Suprapubic skin (tissue), 4 donors: Measurements from ENCODE around the gene SCAF1. TPM values are rescaled to one million over a fixed set of nuclear protein-coding genes. Genes with fewer than 3 reads are reported as not detected.

Experiments
- DNase-seq, 2 donors: peaks; one replicate each; pipeline ENCODE4 v3.0.0-alpha.2; 2019; ENCODE audit warnings: low spot score in 2 of 2
- H3K27ac ChIP-seq: fragments of 200-600 bp; sonication (generic); one replicate; pipeline ENCODE4 v1.5.1; 2019
- H3K27me3 ChIP-seq: fragments of 200-600 bp; sonication (generic); one replicate; pipeline ENCODE4 v1.5.1; 2019
- H3K36me3 ChIP-seq: fragments of 200-600 bp; sonication (generic); one replicate; pipeline ENCODE4 v1.5.1; 2019
- H3K4me1 ChIP-seq: fragments of 200-600 bp; sonication (generic); one replicate; pipeline ENCODE4 v1.5.1; 2019
- H3K4me3 ChIP-seq: fragments of 200-600 bp; sonication (generic); one replicate; pipeline ENCODE4 v1.5.1; 2019; ENCODE audit warnings: mild to moderate bottlenecking
- H3K9me3 ChIP-seq: fragments of 200-600 bp; sonication (generic); one replicate; pipeline ENCODE4 v1.5.1; 2019
- EP300 ChIP-seq: sonication (generic); formaldehyde crosslinking; IDR thresholded peaks from one replicate; pipeline ENCODE4 v1.6.1; 2017; ENCODE audit warnings: antibody characterized with exemption
- POLR2A ChIP-seq, 2 donors: fragments of 450-650 bp; IDR thresholded peaks; one replicate each; pipeline ENCODE4 v1.6.1; 2017; ENCODE audit warnings: antibody characterized with exemption in 2 of 2, mild to moderate bottlenecking in 2 of 2, moderate library complexity in 2 of 2
- POLR2AphosphoS5 ChIP-seq, 3 donors: sonication (generic); formaldehyde crosslinking; IDR thresholded peaks; one replicate each; pipeline ENCODE4 v1.6.1; 2017; ENCODE audit warnings: antibody characterized with exemption in 3 of 3
- WGBS: methylation state at CpG from one replicate; pipeline ENCODE4 v1.1.5; 2018; 5-methylcytosine and 5-hydroxymethylcytosine counted together
- total RNA-seq, 4 donors: library from RNA; depleted of rRNA; stranded (reverse); fragments of >200 nt; gene quantifications; one replicate each; pipeline ENCODE4 v1.1.0, GENCODE V29; 2016
- TF ChIP-seq, protein P1 (sequence below), 2 donors: fragments of 200-600 bp in 1 of 2; fragments of 450-650 bp in 1 of 2; sonication (generic) in 1 of 2; IDR thresholded peaks; one replicate each; pipeline ENCODE4 v1.5.1; 2016 to 2019; ENCODE audit warnings: antibody characterized with exemption in 2 of 2, mild to moderate bottlenecking in 1 of 2, moderate library complexity in 1 of 2

Gene SCAF1
- total RNA-seq, 4 donors from 2014 or later = 22.1 to 36.9 (median 28.5) TPM

DNA sequence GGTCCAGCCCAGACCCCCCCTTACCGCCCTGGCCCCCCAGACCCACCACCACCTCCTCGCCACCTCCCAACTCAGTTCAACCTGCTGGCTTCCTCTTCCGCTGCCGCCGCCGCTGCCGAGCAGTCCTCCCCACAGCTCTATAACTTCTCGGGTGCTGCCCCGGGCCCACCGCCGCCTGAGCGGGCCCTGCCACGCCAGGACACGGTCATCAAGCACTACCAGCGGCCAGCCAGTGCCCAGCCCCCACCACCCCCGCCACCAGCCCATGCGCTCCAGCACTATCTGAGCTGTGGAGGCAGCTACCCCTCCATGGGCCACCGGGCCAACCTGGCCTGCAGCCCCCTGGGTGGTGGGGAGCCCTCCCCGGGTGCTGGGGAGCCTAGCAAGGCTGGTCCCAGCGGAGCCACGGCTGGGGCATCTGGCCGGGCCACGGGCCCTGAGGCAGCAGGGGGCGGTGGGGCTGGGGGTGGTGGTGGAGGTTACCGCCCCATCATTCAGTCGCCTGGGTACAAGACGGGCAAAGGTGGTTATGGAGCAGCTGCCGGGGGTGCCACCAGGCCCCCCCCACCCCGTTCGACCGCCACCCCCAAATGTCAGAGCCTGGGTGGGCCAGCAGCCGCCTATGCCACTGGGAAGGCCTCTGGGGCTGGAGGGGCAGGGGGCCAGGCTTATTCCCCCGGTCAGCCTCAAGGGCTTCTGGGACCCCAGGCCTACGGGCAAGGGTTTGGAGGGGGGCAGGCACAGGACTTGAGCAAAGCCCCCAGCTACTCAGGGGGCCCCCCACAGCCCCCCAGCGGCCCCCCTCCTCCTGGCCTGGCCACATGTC, 46.8 kb upstream of the SCAF1 start:
- Histone ChIP-seq H3K27me3 (no peaks in the 10 kb centered on the region), H3K36me3 (peaks cover 62% of the 10 kb centered on the region), H3K4me1 (peaks cover 31% of the 10 kb centered on the region), H3K4me3 (no peak overlapping the region), H3K9me3 (no peaks in the 10 kb centered on the region), H3K27ac (no peak overlapping the region)
- TF ChIP-seq EP300 = no peak
- no peak for TF ChIP-seq POLR2AphosphoS5 (IDR thresholded peaks at IDR 0.05)
- WGBS = 95% methylated on average over 13 of the region's 35 CpGs
- DNase-seq = no peak

DNA sequence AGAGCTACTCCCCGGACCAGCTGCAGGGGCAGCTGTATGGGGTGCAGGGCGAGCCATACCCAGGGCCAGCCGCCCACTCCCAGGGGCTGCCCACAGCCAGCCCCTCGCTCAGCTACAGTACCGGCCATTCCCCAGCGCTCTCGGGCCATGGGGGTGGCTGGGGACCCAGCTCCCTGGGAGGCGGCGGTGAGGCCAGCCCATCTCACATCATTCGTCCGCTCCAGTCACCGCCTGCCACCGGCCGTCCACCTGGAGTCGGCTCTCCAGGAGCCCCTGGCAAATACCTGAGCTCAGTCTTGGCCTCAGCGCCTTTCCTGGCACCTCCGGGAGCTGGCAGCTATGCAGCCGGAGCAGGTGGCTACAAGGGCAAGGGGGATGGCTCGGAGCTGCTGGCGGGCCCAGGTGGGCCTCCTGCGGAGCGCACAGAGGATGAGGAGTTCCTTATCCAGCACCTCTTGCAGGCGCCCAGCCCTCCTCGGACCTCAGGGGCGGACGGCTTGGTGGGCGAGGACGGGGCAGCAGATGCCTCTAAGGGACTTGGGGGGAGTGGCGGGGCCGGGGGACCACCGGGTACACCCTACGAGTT, 46.1 kb upstream of the SCAF1 start:
- peaks cover 65% of the 10 kb centered on the region for H3K36me3 ChIP-seq
- TF ChIP-seq EP300 (no peak), POLR2A (IDR thresholded peaks at IDR 0.05) (no peak), POLR2AphosphoS5 (IDR thresholded peaks at IDR 0.05) (no peak)
- TF ChIP-seq, protein P1, sequence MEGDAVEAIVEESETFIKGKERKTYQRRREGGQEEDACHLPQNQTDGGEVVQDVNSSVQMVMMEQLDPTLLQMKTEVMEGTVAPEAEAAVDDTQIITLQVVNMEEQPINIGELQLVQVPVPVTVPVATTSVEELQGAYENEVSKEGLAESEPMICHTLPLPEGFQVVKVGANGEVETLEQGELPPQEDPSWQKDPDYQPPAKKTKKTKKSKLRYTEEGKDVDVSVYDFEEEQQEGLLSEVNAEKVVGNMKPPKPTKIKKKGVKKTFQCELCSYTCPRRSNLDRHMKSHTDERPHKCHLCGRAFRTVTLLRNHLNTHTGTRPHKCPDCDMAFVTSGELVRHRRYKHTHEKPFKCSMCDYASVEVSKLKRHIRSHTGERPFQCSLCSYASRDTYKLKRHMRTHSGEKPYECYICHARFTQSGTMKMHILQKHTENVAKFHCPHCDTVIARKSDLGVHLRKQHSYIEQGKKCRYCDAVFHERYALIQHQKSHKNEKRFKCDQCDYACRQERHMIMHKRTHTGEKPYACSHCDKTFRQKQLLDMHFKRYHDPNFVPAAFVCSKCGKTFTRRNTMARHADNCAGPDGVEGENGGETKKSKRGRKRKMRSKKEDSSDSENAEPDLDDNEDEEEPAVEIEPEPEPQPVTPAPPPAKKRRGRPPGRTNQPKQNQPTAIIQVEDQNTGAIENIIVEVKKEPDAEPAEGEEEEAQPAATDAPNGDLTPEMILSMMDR (IDR thresholded peaks at IDR 0.05) = no peak
- 89% methylated on average over 9 of the region's 32 CpGs for WGBS

DNA sequence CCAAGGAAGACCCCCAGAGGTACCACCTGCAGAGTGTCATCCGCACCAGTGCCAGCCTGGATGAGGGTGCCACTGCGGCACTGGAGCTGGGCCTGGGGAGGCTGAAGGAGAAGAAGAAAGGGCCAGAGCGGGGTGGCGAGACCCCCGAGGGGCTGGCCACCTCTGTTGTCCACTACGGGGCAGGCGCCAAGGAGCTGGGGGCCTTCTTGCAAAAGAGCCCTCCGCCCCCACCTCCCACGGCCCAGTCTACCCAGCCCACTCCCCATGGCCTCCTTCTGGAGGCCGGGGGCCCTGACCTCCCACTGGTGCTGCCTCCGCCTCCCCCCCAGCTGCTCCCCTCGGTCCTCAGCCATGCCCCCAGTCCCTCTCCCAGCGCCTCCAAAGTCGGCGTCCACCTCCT, 45.6 kb upstream of the SCAF1 start:
- Histone ChIP-seq H3K36me3 (peaks cover 70% of the 10 kb centered on the region), H3K4me1 (peaks cover 26% of the 10 kb centered on the region)

More for the DNA sequence above, 46.1 kb upstream of the SCAF1 start:
- no peaks in the 10 kb centered on the region for H3K27me3 ChIP-seq
- peaks cover 26% of the 10 kb centered on the region for H3K4me1 ChIP-seq
- DNase-seq = no peak
- H3K4me3 ChIP-seq = no peak overlapping the region
- H3K9me3 ChIP-seq = no peaks in the 10 kb centered on the region
- H3K27ac ChIP-seq = no peak overlapping the region

DNA sequence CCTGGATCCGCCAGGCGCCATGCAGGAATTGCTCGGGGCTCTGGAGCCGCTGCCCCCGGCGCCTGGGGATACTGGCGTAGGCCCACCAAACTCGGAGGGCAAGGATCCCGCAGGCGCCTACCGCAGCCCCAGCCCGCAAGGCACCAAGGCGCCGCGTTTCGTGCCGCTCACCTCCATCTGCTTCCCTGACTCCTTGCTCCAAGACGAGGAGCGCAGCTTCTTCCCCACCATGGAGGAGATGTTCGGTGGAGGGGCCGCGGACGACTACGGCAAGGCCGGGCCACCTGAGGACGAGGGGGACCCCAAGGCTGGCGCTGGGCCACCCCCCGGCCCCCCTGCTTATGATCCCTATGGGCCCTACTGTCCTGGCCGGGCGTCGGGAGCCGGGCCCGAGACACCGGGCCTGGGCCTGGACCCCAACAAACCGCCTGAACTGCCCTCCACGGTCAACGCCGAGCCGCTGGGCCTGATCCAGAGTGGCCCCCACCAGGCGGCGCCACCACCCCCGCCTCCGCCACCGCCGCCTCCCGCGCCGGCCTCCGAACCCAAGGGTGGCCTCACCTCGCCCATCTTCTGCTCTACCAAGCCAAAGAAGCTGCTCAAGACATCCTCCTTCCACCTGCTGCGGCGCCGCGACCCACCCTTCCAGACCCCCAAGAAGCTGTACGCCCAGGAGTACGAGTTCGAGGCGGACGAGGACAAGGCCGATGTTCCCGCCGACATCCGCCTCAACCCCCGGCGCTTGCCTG, 44.9 kb upstream of the SCAF1 start:
- DNase-seq = no peak
- H3K4me1 ChIP-seq = peaks cover 24% of the 10 kb centered on the region
- no peak for TF ChIP-seq POLR2A (IDR thresholded peaks at IDR 0.05)
- TF ChIP-seq, protein P1 (IDR thresholded peaks at IDR 0.05) = no peak
- TF ChIP-seq EP300 = no peak
- TF ChIP-seq POLR2AphosphoS5 (IDR thresholded peaks at IDR 0.05) = no peak
- H3K27me3 ChIP-seq = no peaks in the 10 kb centered on the region
- no peak overlapping the region for H3K27ac ChIP-seq
- 96% methylated on average over 33 of the region's 65 CpGs for WGBS
- H3K9me3 ChIP-seq = no peaks in the 10 kb centered on the region
- H3K4me3 ChIP-seq = no peak overlapping the region
- H3K36me3 ChIP-seq = peaks cover 77% of the 10 kb centered on the region

More for the DNA sequence above, 45.6 kb upstream of the SCAF1 start:
- no peak for DNase-seq
- WGBS = 93% methylated on average over 15 of the region's 15 CpGs
- Histone ChIP-seq H3K9me3 (no peaks in the 10 kb centered on the region), H3K4me3 (no peak overlapping the region), H3K27me3 (no peaks in the 10 kb centered on the region), H3K27ac (no peak overlapping the region)
- TF ChIP-seq, protein P1 (IDR thresholded peaks at IDR 0.05) = no peak
- TF ChIP-seq EP300 (no peak), POLR2AphosphoS5 (IDR thresholded peaks at IDR 0.05) (no peak), POLR2A (IDR thresholded peaks at IDR 0.05) (no peak)

DNA sequence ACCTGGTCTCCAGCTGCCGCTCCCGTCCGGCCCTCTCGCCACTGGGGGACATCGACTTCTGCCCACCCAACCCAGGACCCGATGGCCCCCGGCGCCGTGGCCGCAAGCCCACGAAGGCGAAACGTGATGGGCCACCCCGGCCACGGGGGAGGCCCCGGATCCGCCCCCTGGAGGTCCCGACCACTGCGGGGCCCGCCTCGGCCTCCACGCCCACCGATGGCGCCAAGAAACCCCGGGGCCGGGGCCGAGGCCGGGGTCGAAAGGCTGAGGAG, 44.4 kb upstream of the SCAF1 start:
- peaks cover 82% of the 10 kb centered on the region for H3K36me3 ChIP-seq
- no peaks in the 10 kb centered on the region for H3K27me3 ChIP-seq
- no peak overlapping the region for H3K27ac ChIP-seq
- DNase-seq = no peak
- 94% methylated on average over 29 of the region's 29 CpGs for WGBS
- no peak for TF ChIP-seq POLR2AphosphoS5 (IDR thresholded peaks at IDR 0.05)
- TF ChIP-seq, protein P1 (IDR thresholded peaks at IDR 0.05) = no peak
- no peak for TF ChIP-seq POLR2A (IDR thresholded peaks at IDR 0.05)
- no peak for TF ChIP-seq EP300
- H3K9me3 ChIP-seq = no peaks in the 10 kb centered on the region
- H3K4me3 ChIP-seq = no peak overlapping the region
- H3K4me1 ChIP-seq = peaks cover 18% of the 10 kb centered on the region
